OCI-LY1 (cell line): ENCODE data around the gene LRRFIP1.

Experiments used
- H2AFZ ChIP-seq: fragments of 200-600 bp; sonication (generic), shearing (Covaris generic); 2 replicates; pipeline ENCODE4 v1.6.0; 2014; ENCODE audit warnings: antibody characterized with exemption, mild to moderate bottlenecking, low read length
- H3F3A ChIP-seq: fragments of 200-600 bp; sonication (generic), shearing (Covaris generic); 2 replicates; pipeline ENCODE4 v1.6.0; 2014; ENCODE audit warnings: mild to moderate bottlenecking, antibody characterized with exemption, low read length, moderate library complexity; ENCODE audit not compliant: insufficient read depth
- H3K27ac ChIP-seq: fragments of 200-600 bp; sonication (generic); 2 replicates; pipeline ENCODE4 v1.5.1; 2014; ENCODE audit warnings: low read length, mixed run types, mild to moderate bottlenecking, low read depth; ENCODE audit not compliant: poor library complexity, severe bottlenecking
- H3K27me3 ChIP-seq: fragments of 200-600 bp; sonication (generic); 2 replicates; pipeline ENCODE4 v1.6.0; 2014; ENCODE audit warnings: antibody characterized with exemption, mild to moderate bottlenecking, low read length, moderate library complexity; ENCODE audit not compliant: insufficient read depth
- H3K36me3 ChIP-seq: fragments of 200-600 bp; sonication (generic); 2 replicates; pipeline ENCODE4 v1.6.1; 2014; ENCODE audit warnings: mild to moderate bottlenecking, antibody characterized with exemption, low read length, moderate library complexity, mixed read lengths; ENCODE audit not compliant: insufficient read depth
- H3K4me1 ChIP-seq: fragments of 200-600 bp; sonication (generic); 2 replicates; pipeline ENCODE4 v1.5.1; 2014; ENCODE audit warnings: mild to moderate bottlenecking, low read length, moderate library complexity; ENCODE audit not compliant: insufficient read depth, severe bottlenecking
- H3K4me2 ChIP-seq: fragments of 200-600 bp; sonication (generic), shearing (Covaris generic); 2 replicates; pipeline ENCODE4 v1.6.1; 2014; ENCODE audit warnings: low read length
- H3K4me3 ChIP-seq: fragments of 200-600 bp; sonication (generic); 2 replicates; pipeline ENCODE4 v1.5.1; 2014; ENCODE audit warnings: low read length, low read depth, mild to moderate bottlenecking, mixed read lengths; ENCODE audit not compliant: poor library complexity, severe bottlenecking
- H3K79me2 ChIP-seq: fragments of 200-600 bp; shearing (Covaris generic); 2 replicates; pipeline ENCODE4 v1.6.1; 2016; ENCODE audit warnings: mixed run types, low read length, mixed read lengths; ENCODE audit not compliant: insufficient read depth
- H3K9ac ChIP-seq: fragments of 200-600 bp; sonication (generic), shearing (Covaris generic); 2 replicates; pipeline ENCODE4 v1.6.1; 2014; ENCODE audit warnings: mild to moderate bottlenecking, low read length, mixed read lengths
- H3K9me2 ChIP-seq: fragments of 200-600 bp; sonication (generic), shearing (Covaris generic); 2 replicates; pipeline ENCODE4 v1.6.1; 2014; ENCODE audit warnings: low read depth, mild to moderate bottlenecking, low read length, mixed read lengths
- H3K9me3 ChIP-seq: fragments of 200-600 bp; shearing (Covaris generic); 2 replicates; pipeline ENCODE4 v1.6.1; 2014; ENCODE audit warnings: low read length, mixed read lengths
- H4K20me1 ChIP-seq: fragments of 200-600 bp; sonication (generic), shearing (Covaris generic); 2 replicates; pipeline ENCODE4 v1.6.0; 2016; ENCODE audit warnings: mild to moderate bottlenecking, low read length; ENCODE audit not compliant: insufficient read depth
- EZH2 ChIP-seq: fragments of 200-600 bp; sonication (generic), shearing (Covaris generic); IDR thresholded peaks from 2 replicates; pipeline ENCODE4 v1.8.0; 2017; ENCODE audit warnings: borderline replicate concordance, mixed run types, mild to moderate bottlenecking, antibody characterized with exemption, low read length, moderate library complexity, mixed read lengths
- TF ChIP-seq, protein P1 (sequence below): fragments of 200-600 bp; sonication (generic), shearing (Covaris generic); IDR thresholded peaks from 2 replicates; pipeline ENCODE4 v1.5.1; 2017; ENCODE audit warnings: mild to moderate bottlenecking, antibody characterized with exemption, low read length, moderate library complexity, mixed read lengths

Gene LRRFIP1

DNA sequence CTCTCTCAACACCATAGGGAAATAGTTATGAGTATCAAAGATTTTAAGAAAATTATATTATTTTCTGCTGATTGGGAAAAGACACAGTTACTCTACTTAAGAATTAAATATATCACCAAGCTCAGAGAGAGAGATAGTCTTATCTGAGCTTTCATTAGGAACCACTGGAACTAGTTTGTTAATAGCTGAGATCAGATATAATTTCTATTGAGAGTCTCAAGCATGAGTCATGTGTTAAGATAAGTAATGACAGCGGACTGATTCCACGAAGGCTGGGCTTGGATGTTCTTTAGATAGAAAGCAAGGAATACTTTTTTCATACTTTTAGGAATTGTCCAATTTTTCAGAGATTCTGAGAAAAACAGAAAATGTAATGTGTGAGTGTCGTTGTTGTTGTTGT lies 126.8 kb downstream of the LRRFIP1 start:
- no peak overlapping the region for H2AFZ ChIP-seq
- peaks cover 90% of the 10 kb centered on the region for H3K36me3 ChIP-seq
- no peaks in the 10 kb centered on the region for H3K9me2 ChIP-seq
- H3K27me3 ChIP-seq: no peaks in the 10 kb centered on the region
- no peaks in the 10 kb centered on the region for H3K4me1 ChIP-seq
- H3F3A ChIP-seq: no peaks in the 10 kb centered on the region
- no peaks in the 10 kb centered on the region for H3K9me3 ChIP-seq
- H3K9ac ChIP-seq: no peak overlapping the region
- H3K79me2 ChIP-seq: no peaks in the 10 kb centered on the region
- no peak overlapping the region for H3K4me3 ChIP-seq
- TF ChIP-seq, protein P1, sequence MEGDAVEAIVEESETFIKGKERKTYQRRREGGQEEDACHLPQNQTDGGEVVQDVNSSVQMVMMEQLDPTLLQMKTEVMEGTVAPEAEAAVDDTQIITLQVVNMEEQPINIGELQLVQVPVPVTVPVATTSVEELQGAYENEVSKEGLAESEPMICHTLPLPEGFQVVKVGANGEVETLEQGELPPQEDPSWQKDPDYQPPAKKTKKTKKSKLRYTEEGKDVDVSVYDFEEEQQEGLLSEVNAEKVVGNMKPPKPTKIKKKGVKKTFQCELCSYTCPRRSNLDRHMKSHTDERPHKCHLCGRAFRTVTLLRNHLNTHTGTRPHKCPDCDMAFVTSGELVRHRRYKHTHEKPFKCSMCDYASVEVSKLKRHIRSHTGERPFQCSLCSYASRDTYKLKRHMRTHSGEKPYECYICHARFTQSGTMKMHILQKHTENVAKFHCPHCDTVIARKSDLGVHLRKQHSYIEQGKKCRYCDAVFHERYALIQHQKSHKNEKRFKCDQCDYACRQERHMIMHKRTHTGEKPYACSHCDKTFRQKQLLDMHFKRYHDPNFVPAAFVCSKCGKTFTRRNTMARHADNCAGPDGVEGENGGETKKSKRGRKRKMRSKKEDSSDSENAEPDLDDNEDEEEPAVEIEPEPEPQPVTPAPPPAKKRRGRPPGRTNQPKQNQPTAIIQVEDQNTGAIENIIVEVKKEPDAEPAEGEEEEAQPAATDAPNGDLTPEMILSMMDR: no peak
- no peak for TF ChIP-seq EZH2
- H4K20me1 ChIP-seq: no peaks in the 10 kb centered on the region
- H3K4me2 ChIP-seq: no peak overlapping the region
- no peak overlapping the region for H3K27ac ChIP-seq

DNA sequence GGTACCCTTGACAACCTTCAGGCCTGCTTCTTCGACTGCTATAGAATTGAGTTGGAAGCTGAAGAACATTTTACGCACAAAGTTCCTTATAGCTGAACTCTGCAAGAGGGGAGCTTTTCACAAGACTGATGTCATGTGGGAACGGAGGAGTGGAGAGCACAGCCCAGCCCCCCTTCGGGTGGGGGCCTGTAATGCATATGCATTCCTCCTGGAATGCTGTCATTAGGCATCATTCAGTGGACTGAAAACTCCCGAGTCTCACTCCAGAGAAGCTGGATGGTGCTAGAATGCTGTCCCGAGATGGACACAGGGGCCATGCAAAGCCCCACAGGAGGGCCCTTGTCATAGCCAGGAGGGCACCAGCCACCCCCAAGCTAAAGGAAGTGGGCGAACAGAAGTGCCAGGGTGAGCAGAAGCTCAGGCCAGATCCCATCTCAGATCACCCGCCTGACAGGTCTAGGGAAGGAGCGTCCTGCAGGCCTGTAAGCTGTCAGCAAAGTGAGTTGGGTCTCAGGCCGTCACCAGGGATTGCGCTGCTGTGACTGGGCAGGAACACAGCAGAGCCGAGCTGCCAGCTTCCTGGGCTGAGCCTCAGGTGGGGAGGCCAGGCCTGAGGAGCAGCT lies 127.3 kb downstream of the LRRFIP1 start:
- Histone ChIP-seq H2AFZ (no peak overlapping the region), H3K4me1 (no peaks in the 10 kb centered on the region), H3K36me3 (peaks cover 89% of the 10 kb centered on the region), H3K4me2 (no peak overlapping the region), H3K79me2 (no peaks in the 10 kb centered on the region), H3K9me3 (no peaks in the 10 kb centered on the region), H3K9ac (no peak overlapping the region), H3K27ac (no peak overlapping the region), H3F3A (no peaks in the 10 kb centered on the region), H3K27me3 (no peaks in the 10 kb centered on the region), H3K4me3 (no peak overlapping the region), H4K20me1 (no peaks in the 10 kb centered on the region), H3K9me2 (no peaks in the 10 kb centered on the region)
- TF ChIP-seq EZH2: no peak
- TF ChIP-seq, protein P1: no peak

DNA sequence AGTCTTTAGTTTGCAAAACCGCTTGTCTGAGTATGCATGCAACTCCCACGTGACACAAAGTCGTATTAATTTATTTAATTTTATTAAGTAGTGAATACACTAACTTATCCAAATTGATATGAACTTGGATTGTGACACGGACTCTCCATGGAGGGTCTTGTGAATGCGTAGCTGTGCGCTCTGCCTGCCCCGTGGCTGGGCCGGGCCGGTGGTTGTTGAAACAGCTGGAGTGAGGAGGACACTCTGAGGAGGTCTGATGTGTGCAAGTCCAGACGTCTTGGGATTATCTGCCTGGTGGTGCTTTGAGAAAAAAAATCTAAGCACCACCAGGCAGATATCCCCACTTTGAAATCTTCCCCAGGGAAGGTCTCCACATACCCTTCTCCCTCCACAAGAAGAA lies 130.2 kb downstream of the LRRFIP1 start:
- Histone ChIP-seq H3K36me3 (peaks cover 91% of the 10 kb centered on the region), H3K4me1 (no peaks in the 10 kb centered on the region), H4K20me1 (no peaks in the 10 kb centered on the region)

More for the DNA sequence above, 130.2 kb downstream of the LRRFIP1 start:
- Histone ChIP-seq H3K9me3 (no peaks in the 10 kb centered on the region), H3K9me2 (no peaks in the 10 kb centered on the region), H3K4me3 (no peak overlapping the region), H3K4me2 (no peak overlapping the region), H3K9ac (no peak overlapping the region), H2AFZ (no peak overlapping the region), H3K27me3 (no peaks in the 10 kb centered on the region), H3F3A (0 out of 2 replicates have a peak, but pooled peaks cover 2% of the 10 kb centered on the region), H3K79me2 (no peaks in the 10 kb centered on the region), H3K27ac (no peak overlapping the region)
- TF ChIP-seq EZH2: no peak
- TF ChIP-seq, protein P1: no peak
